HEK293 (cell line): ENCODE measurements around the gene FCMR.

Experiments used
- CTCF ChIA-PET: fragments of 350-600 bp; formaldehyde crosslinking; extraction: SDS; loops from one replicate; lab custom pipeline; 2021; ENCODE audit warnings: antibody characterized with exemption; lab: Yijun Ruan, JAX
- POLR2A ChIA-PET: fragments of 300-600 bp; formaldehyde crosslinking; extraction: SDS; loops from one replicate; lab custom pipeline; 2020; ENCODE audit warnings: antibody characterized with exemption, inconsistent platforms; lab: Yijun Ruan, JAX
- H3K27ac ChIP-seq: fragments of 200-500 bp; sonication (Bioruptor generic); 2 replicates; pipeline ENCODE4 v1.5.1; 2014; ENCODE audit warnings: low read depth, low read length, control low read depth, inconsistent platforms; ENCODE audit errors: extremely low read depth
- H3K36me3 ChIP-seq, 2 experiments: fragments of 200-500 bp in 1 of 2; sonication (Bioruptor generic) in 1 of 2; 1 replicate in 1 of 2; 2 replicates in 1 of 2; pipeline ENCODE4 v1.5.1; 2014 to 2017; ENCODE audit warnings: inconsistent platforms in 2 of 2, low read length in 2 of 2; ENCODE audit not compliant: control insufficient read depth in 2 of 2, insufficient read depth in 1 of 2
- H3K4me1 ChIP-seq: fragments of 200-500 bp; sonication (Bioruptor generic); 2 replicates; pipeline ENCODE4 v1.5.1; 2014; ENCODE audit warnings: mild to moderate bottlenecking, low read length, inconsistent platforms; ENCODE audit not compliant: control insufficient read depth, insufficient read depth
- H3K4me3 ChIP-seq: 2 replicates; pipeline ENCODE4 v1.5.1; 2011; ENCODE audit warnings: low read depth, mild to moderate bottlenecking, control low read depth, low read length, moderate library complexity
- H3K9me3 ChIP-seq: fragments of 200-500 bp; sonication (Bioruptor generic); 2 replicates; pipeline ENCODE4 v1.5.1; 2014; ENCODE audit warnings: low read depth, low read length, inconsistent platforms; ENCODE audit not compliant: control insufficient read depth, insufficient read depth
- BCL11B ChIP-seq: fragments of 450-650 bp; formaldehyde crosslinking; IDR thresholded peaks from 2 replicates; pipeline ENCODE4 v1.5.1; 2016; ENCODE audit warnings: low read depth, missing biosample characterization, missing genetic modification characterization
- EGR2 ChIP-seq: fragments of 450-650 bp; formaldehyde crosslinking; IDR thresholded peaks from 2 replicates; pipeline ENCODE4 v1.5.1; 2016; ENCODE audit warnings: low read depth, missing biosample characterization, missing genetic modification characterization
- HOXD13 ChIP-seq: sonication (generic); formaldehyde crosslinking; IDR thresholded peaks from 2 replicates; pipeline ENCODE4 v1.8.0; 2022; ENCODE audit warnings: missing genetic modification reagents, borderline replicate concordance
- RBAK ChIP-seq: fragments of 450-650 bp; formaldehyde crosslinking; IDR thresholded peaks from 2 replicates; pipeline ENCODE4 v1.5.1; 2016; ENCODE audit warnings: missing biosample characterization, missing genetic modification characterization
- ZIC2 ChIP-seq: fragments of 450-650 bp; formaldehyde crosslinking; IDR thresholded peaks from 2 replicates; pipeline ENCODE4 v1.5.1; 2016; ENCODE audit warnings: missing biosample characterization, missing genetic modification characterization
- ZNF121 ChIP-seq: fragments of 450-650 bp; formaldehyde crosslinking; IDR thresholded peaks from 2 replicates; pipeline ENCODE4 v1.5.1; 2016; ENCODE audit warnings: missing biosample characterization, missing genetic modification characterization
- ZNF132 ChIP-seq: fragments of 450-650 bp; formaldehyde crosslinking; IDR thresholded peaks from 2 replicates; pipeline ENCODE4 v1.5.1; 2017; ENCODE audit warnings: missing biosample characterization, missing genetic modification characterization, borderline replicate concordance
- ZNF155 ChIP-seq: fragments of 450-650 bp; formaldehyde crosslinking; IDR thresholded peaks from 2 replicates; pipeline ENCODE4 v1.5.1; 2016; ENCODE audit warnings: missing biosample characterization, missing genetic modification characterization
- ZNF157 ChIP-seq: fragments of 450-650 bp; formaldehyde crosslinking; IDR thresholded peaks from 2 replicates; pipeline ENCODE4 v1.5.1; 2016; ENCODE audit warnings: missing biosample characterization, missing genetic modification characterization
- ZNF2 ChIP-seq: fragments of 450-650 bp; formaldehyde crosslinking; IDR thresholded peaks from 2 replicates; pipeline ENCODE4 v1.5.1; 2016; ENCODE audit warnings: missing biosample characterization, missing genetic modification characterization
- ZNF324 ChIP-seq: fragments of 450-650 bp; formaldehyde crosslinking; IDR thresholded peaks from 2 replicates; pipeline ENCODE4 v1.5.1; 2016; ENCODE audit warnings: missing biosample characterization, missing genetic modification characterization
- ZNF350 ChIP-seq: fragments of 450-650 bp; formaldehyde crosslinking; IDR thresholded peaks from 2 replicates; pipeline ENCODE4 v1.5.0; 2017; ENCODE audit warnings: missing biosample characterization, mild to moderate bottlenecking, missing genetic modification characterization
- ZNF473 ChIP-seq: fragments of 450-650 bp; formaldehyde crosslinking; IDR thresholded peaks from 2 replicates; pipeline ENCODE4 v1.5.1; 2017; ENCODE audit warnings: missing biosample characterization, missing genetic modification characterization
- ZNF544 ChIP-seq: fragments of 450-650 bp; formaldehyde crosslinking; IDR thresholded peaks from 2 replicates; pipeline ENCODE4 v1.5.0; 2017; ENCODE audit warnings: missing biosample characterization, missing genetic modification characterization
- ZNF560 ChIP-seq: fragments of 450-650 bp; formaldehyde crosslinking; IDR thresholded peaks from 2 replicates; pipeline ENCODE4 v1.5.1; 2017; ENCODE audit warnings: missing biosample characterization, missing genetic modification characterization, borderline replicate concordance
- ZNF623 ChIP-seq: fragments of 450-650 bp; formaldehyde crosslinking; IDR thresholded peaks from 2 replicates; pipeline ENCODE4 v1.5.1; 2016; ENCODE audit warnings: missing biosample characterization, missing genetic modification characterization
- ZNF747 ChIP-seq: fragments of 450-650 bp; formaldehyde crosslinking; IDR thresholded peaks from 2 replicates; pipeline ENCODE4 v1.5.1; 2016; ENCODE audit warnings: missing biosample characterization, missing genetic modification characterization
- ZSCAN23 ChIP-seq: fragments of 450-650 bp; formaldehyde crosslinking; IDR thresholded peaks from 2 replicates; pipeline ENCODE4 v1.5.1; 2016; ENCODE audit warnings: missing biosample characterization, missing genetic modification characterization
- TF ChIP-seq, protein P1 (sequence below): fragments of 450-650 bp; formaldehyde crosslinking; IDR thresholded peaks from 2 replicates; pipeline ENCODE4 v1.5.1; 2016; ENCODE audit warnings: missing biosample characterization, missing genetic modification characterization
- TF ChIP-seq, protein P2 (sequence below): fragments of 450-650 bp; formaldehyde crosslinking; IDR thresholded peaks from 2 replicates; pipeline ENCODE4 v1.5.1; 2016; ENCODE audit warnings: missing biosample characterization, missing genetic modification characterization, low read depth
- TF ChIP-seq, protein P3 (sequence below): fragments of 450-650 bp; formaldehyde crosslinking; IDR thresholded peaks from 2 replicates; pipeline ENCODE4 v1.5.1; 2016; ENCODE audit warnings: missing biosample characterization, missing genetic modification characterization

FCMR gene

DNA sequence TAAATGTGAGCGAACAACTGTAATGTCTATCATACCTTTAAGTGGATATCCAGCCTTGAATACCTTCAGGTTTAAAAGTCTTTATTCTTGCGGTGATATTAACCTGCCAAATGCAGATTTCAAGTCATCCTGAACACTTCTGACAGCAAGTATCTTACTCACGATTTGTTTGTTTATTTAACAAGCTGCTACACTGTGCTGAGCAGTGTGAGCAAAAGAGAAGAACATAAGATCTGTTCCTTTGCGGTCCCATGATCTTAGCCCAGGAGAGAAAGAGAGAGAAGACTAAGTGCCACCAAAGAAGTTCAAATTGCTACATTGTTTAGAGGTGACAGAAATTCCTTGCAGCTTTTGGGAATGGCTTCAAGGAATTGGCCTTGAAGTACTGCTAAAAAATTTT is 34.0 kb downstream of the FCMR start:
- Histone ChIP-seq H3K9me3 (no peaks in the 10 kb centered on the region), H3K4me1 (no peaks in the 10 kb centered on the region), H3K36me3 (no peaks in the 10 kb centered on the region), H3K4me3 (no peak overlapping the region), H3K27ac (no peak overlapping the region)
- CTCF ChIA-PET, result interaction anchor here (1.1 to 1.2 kb wide), 2 partner anchors 13 to 31 kb away, joined by 3 to 4 read pairs; no protein-coding TSS in a partner anchor
- TF ChIP-seq, protein P1, sequence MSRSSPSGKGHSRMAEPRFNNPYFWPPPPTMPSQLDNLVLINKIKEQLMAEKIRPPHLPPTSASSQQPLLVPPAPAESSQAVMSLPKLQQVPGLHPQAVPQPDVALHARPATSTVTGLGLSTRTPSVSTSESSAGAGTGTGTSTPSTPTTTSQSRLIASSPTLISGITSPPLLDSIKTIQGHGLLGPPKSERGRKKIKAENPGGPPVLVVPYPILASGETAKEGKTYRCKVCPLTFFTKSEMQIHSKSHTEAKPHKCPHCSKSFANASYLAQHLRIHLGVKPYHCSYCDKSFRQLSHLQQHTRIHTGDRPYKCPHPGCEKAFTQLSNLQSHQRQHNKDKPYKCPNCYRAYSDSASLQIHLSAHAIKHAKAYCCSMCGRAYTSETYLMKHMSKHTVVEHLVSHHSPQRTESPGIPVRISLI (tag by site-specific recombination), result no peak
- TF ChIP-seq ZNF544 (tag by site-specific recombination) (no peak), ZNF747 (tag by site-specific recombination) (no peak), ZNF623 (no peak), RBAK (no peak), ZNF2 (tag by site-specific recombination) (no peak), ZNF560 (tag by site-specific recombination) (no peak)
- POLR2A ChIA-PET, result no interaction called here

DNA sequence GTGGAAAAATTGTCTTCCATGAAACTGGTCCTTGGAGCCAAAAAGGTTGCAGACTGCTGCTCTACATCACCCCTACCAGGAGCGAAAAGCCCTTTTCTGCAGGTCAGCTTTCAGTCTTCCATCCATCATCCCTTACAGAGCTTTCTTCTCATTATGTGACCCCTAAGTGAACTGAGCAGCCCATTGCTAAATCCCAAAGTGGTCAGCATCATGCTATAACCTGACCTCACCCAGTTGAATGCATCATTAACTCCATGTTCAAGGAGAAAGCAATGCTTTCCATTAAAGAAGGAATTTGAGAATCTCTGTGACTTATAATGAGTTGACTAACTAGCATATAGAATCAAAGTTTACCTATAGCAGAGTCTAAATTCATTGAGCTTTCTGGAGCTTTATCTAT is 34.9 kb downstream of the FCMR start:
- ChIA-PET POLR2A (no interaction called here), CTCF (interaction anchor here (0.6 to 1.0 kb wide), 2 partner anchors 22 to 78 kb away, joined by 3 to 5 read pairs; partner anchors contain the start of gene IL20)
- H3K9me3 ChIP-seq, result no peaks in the 10 kb centered on the region
- H3K4me1 ChIP-seq, result no peaks in the 10 kb centered on the region
- no peaks in the 10 kb centered on the region for H3K36me3 ChIP-seq
- no peak overlapping the region for H3K4me3 ChIP-seq
- no peak for TF ChIP-seq ZNF324
- TF ChIP-seq ZNF157 (tag by site-specific recombination), result no peak
- TF ChIP-seq, protein P2, sequence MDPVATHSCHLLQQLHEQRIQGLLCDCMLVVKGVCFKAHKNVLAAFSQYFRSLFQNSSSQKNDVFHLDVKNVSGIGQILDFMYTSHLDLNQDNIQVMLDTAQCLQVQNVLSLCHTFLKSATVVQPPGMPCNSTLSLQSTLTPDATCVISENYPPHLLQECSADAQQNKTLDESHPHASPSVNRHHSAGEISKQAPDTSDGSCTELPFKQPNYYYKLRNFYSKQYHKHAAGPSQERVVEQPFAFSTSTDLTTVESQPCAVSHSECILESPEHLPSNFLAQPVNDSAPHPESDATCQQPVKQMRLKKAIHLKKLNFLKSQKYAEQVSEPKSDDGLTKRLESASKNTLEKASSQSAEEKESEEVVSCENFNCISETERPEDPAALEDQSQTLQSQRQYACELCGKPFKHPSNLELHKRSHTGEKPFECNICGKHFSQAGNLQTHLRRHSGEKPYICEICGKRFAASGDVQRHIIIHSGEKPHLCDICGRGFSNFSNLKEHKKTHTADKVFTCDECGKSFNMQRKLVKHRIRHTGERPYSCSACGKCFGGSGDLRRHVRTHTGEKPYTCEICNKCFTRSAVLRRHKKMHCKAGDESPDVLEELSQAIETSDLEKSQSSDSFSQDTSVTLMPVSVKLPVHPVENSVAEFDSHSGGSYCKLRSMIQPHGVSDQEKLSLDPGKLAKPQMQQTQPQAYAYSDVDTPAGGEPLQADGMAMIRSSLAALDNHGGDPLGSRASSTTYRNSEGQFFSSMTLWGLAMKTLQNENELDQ, result no peak
- no peak for TF ChIP-seq ZNF350 (tag by site-specific recombination)
- no peak for TF ChIP-seq ZNF155 (tag by site-specific recombination)
- no peak overlapping the region for H3K27ac ChIP-seq

DNA sequence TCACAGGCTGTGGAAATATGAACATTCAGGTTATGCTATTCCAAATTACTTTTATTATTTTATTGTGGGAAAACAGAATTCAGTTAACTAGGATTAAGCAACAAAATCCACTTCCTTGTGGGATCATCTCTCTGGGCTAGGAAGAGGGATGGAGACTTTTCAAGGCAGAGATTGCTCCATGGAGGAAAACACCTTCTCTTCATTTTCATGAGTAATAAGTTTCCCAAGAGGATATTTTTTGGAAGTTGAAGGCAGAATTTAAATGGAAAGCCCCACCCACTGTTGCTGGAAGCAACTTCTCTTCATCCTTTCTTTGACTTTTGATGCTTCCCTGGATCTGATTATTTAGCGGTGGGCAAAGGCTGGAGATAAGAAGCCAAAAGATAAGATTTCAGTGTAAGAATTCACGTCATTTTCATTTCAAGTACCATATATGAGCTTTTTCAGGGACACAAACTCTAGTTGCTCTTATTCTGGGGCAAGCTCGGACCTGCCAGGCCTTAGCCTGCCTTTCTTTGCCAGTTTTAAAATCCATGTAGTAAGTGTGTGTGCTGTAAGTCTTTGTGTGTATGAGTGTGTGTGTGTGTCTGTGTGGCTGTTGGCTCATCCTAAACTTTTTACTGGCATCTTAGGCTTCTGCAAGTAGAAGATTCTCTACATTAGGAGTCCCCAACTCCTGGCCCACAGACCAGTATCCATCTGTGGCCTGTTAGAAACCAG is 36.2 kb downstream of the FCMR start:
- H3K27ac ChIP-seq, result no peak overlapping the region
- H3K9me3 ChIP-seq, result no peaks in the 10 kb centered on the region
- no peak overlapping the region for H3K4me3 ChIP-seq
- no peaks in the 10 kb centered on the region for H3K4me1 ChIP-seq
- POLR2A ChIA-PET, result interaction anchor here (0.6 to 1.1 kb wide), 2 partner anchors 28 to 67 kb away, joined by 3 to 6 read pairs; no protein-coding TSS in a partner anchor
- no peak for TF ChIP-seq ZNF132 (tag by site-specific recombination)
- no peak for TF ChIP-seq ZIC2 (tag by site-specific recombination)
- TF ChIP-seq EGR2 (tag by site-specific recombination), result no peak
- no peak for TF ChIP-seq HOXD13
- TF ChIP-seq, protein P3, sequence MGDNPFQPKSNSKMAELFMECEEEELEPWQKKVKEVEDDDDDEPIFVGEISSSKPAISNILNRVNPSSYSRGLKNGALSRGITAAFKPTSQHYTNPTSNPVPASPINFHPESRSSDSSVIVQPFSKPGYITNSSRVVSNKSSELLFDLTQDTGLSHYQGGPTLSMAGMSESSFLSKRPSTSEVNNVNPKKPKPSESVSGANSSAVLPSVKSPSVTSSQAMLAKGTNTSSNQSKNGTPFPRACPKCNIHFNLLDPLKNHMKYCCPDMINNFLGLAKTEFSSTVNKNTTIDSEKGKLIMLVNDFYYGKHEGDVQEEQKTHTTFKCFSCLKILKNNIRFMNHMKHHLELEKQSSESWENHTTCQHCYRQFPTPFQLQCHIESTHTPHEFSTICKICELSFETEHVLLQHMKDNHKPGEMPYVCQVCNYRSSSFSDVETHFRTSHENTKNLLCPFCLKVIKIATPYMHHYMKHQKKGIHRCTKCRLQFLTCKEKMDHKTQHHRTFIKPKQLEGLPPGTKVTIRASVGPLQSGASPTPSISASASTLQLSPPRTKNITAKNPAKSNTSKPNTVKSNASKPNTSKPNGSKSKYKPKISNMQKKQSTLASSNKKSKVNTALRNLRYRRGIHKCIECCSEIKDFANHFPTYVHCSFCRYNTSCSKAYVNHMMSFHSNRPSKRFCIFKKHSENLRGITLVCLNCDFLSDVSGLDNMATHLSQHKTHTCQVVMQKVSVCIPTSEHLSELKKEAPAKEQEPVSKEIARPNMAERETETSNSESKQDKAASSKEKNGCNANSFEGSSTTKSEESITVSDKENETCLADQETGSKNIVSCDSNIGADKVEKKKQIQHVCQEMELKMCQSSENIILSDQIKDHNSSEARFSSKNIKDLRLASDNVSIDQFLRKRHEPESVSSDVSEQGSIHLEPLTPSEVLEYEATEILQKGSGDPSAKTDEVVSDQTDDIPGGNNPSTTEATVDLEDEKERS (tag by site-specific recombination), result no peak
- TF ChIP-seq ZSCAN23 (tag by site-specific recombination), result no peak
- TF ChIP-seq BCL11B, result no peak
- no peak for TF ChIP-seq ZNF2 (tag by site-specific recombination)
- TF ChIP-seq ZNF473 (tag by site-specific recombination), result no peak
- no peak for TF ChIP-seq ZNF121 (tag by site-specific recombination)
- CTCF ChIA-PET, result interaction anchor here (0.6 kb wide), 1 partner anchor 48 kb away, joined by 3 read pairs; no protein-coding TSS in a partner anchor
- H3K36me3 ChIP-seq, result no peaks in the 10 kb centered on the region
